ENCODE results near the gene ADTRP. TPM values are rescaled to one million over a fixed set of nuclear protein-coding genes. Genes with fewer than 3 reads are reported as not detected.

The ADTRP gene
- total RNA-seq, 2 experiments from 2014 or later: not detected

DNA sequence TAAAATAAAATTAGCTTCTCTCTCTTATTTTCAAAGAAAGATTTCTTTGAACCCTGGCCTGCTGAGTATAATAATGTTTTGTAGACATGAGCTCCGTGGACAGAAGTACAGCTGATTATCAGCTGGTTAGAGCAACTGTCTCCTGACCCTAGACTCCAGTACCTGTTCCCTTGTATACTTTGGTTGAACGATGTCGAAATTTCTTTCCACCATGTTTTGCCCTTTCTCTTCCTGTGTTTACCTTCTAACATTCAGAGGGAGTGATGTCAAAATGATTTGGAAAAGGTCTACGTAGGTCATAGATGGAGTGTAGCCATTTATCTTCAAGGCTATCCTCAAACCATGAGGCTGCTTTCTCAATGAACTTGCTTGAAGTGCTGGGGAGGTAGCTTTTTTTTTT lies 16.8 kb upstream of the ADTRP start:
- DNase-seq (ENCODE audit: low spot score): no peak
- Histone ChIP-seq H3K4me1 (ENCODE audit: insufficient read depth, low read length, poor library complexity, severe bottlenecking) (no peaks in the 10 kb centered on the region), H3K27ac (ENCODE audit: low read depth, low read length, poor library complexity, severe bottlenecking) (no peak overlapping the region), H3K9me3 (ENCODE audit: low read length) (no peaks in the 10 kb centered on the region), H2AFZ (ENCODE audit: low read length) (no peak overlapping the region), H4K20me1 (ENCODE audit: insufficient read depth, low read length) (no peaks in the 10 kb centered on the region), H3K79me2 (ENCODE audit: insufficient read depth, low read depth, low read length) (no peaks in the 10 kb centered on the region), H3K4me2 (ENCODE audit: low read length) (no peak overlapping the region), H3K4me3 (ENCODE audit: low read depth, low read length, poor library complexity, severe bottlenecking) (no peak overlapping the region), H3K36me3 (ENCODE audit: insufficient read depth, low read length) (no peaks in the 10 kb centered on the region), H3K9me2 (ENCODE audit: insufficient read depth, low read length) (no peaks in the 10 kb centered on the region)
- TF ChIP-seq, protein P1, sequence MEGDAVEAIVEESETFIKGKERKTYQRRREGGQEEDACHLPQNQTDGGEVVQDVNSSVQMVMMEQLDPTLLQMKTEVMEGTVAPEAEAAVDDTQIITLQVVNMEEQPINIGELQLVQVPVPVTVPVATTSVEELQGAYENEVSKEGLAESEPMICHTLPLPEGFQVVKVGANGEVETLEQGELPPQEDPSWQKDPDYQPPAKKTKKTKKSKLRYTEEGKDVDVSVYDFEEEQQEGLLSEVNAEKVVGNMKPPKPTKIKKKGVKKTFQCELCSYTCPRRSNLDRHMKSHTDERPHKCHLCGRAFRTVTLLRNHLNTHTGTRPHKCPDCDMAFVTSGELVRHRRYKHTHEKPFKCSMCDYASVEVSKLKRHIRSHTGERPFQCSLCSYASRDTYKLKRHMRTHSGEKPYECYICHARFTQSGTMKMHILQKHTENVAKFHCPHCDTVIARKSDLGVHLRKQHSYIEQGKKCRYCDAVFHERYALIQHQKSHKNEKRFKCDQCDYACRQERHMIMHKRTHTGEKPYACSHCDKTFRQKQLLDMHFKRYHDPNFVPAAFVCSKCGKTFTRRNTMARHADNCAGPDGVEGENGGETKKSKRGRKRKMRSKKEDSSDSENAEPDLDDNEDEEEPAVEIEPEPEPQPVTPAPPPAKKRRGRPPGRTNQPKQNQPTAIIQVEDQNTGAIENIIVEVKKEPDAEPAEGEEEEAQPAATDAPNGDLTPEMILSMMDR (conservative IDR thresholded peaks at IDR 0.05; ENCODE audit: low read length): no peak
- no peak for TF ChIP-seq EZH2phosphoT487 (IDR thresholded peaks at IDR 0.05; ENCODE audit: borderline replicate concordance, low read depth, low read length)
- ChIA-PET POLR2A (interaction anchor here (0.7 to 1.0 kb wide), 2 partner anchors 13 to 22 kb away, joined by 4 to 5 read pairs; no protein-coding TSS in a partner anchor), CTCF (ENCODE audit: unreplicated experiment) (no interaction called here)
- BruUV-seq (replicated peaks): no TSS peak
- intact Hi-C loops (cut with micrococcal nuclease; ENCODE audit: unreplicated experiment): no loop called here

DNA sequence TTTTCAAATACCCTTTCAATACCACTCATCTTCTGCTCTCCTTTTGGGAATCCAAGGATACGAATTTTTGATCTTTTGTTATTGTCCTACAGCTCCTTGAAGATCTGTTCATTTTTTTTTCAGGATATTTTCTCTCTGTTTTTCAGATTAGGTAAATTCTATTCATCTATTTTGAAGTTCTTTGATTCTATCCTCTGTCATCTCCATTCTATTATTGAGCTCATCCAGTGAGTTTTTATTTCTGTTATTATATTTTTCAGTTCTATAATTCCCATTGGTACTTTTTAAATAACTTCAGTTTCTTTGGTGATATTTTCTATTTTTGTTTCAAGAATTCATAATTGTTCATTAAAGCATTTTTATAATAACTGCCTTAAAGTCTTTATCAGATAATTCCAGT lies 14.7 kb upstream of the ADTRP start:
- no peaks in the 10 kb centered on the region for H3K4me1 ChIP-seq (ENCODE audit: insufficient read depth, low read length, poor library complexity, severe bottlenecking)
- no peak overlapping the region for H3K4me3 ChIP-seq (ENCODE audit: low read depth, low read length, poor library complexity, severe bottlenecking)
- no peak overlapping the region for H3K4me2 ChIP-seq (ENCODE audit: low read length)
- no peaks in the 10 kb centered on the region for H3K79me2 ChIP-seq (ENCODE audit: insufficient read depth, low read depth, low read length)
- H3K9me3 ChIP-seq (ENCODE audit: low read length): no peaks in the 10 kb centered on the region
- no peak for DNase-seq (ENCODE audit: low spot score)
- intact Hi-C loops (cut with micrococcal nuclease; ENCODE audit: unreplicated experiment): no loop called here
- no peak overlapping the region for H3K27ac ChIP-seq (ENCODE audit: low read depth, low read length, poor library complexity, severe bottlenecking)
- TF ChIP-seq EZH2phosphoT487 (IDR thresholded peaks at IDR 0.05; ENCODE audit: borderline replicate concordance, low read depth, low read length): no peak
- TF ChIP-seq, protein P1 (conservative IDR thresholded peaks at IDR 0.05; ENCODE audit: low read length): no peak
- no peak overlapping the region for H2AFZ ChIP-seq (ENCODE audit: low read length)
- POLR2A ChIA-PET: no interaction called here
- no peaks in the 10 kb centered on the region for H3K9me2 ChIP-seq (ENCODE audit: insufficient read depth, low read length)
- no peaks in the 10 kb centered on the region for H4K20me1 ChIP-seq (ENCODE audit: insufficient read depth, low read length)
- CTCF ChIA-PET (ENCODE audit: unreplicated experiment): no interaction called here
- no TSS peak for BruUV-seq (replicated peaks)
- no peaks in the 10 kb centered on the region for H3K36me3 ChIP-seq (ENCODE audit: insufficient read depth, low read length)

DNA sequence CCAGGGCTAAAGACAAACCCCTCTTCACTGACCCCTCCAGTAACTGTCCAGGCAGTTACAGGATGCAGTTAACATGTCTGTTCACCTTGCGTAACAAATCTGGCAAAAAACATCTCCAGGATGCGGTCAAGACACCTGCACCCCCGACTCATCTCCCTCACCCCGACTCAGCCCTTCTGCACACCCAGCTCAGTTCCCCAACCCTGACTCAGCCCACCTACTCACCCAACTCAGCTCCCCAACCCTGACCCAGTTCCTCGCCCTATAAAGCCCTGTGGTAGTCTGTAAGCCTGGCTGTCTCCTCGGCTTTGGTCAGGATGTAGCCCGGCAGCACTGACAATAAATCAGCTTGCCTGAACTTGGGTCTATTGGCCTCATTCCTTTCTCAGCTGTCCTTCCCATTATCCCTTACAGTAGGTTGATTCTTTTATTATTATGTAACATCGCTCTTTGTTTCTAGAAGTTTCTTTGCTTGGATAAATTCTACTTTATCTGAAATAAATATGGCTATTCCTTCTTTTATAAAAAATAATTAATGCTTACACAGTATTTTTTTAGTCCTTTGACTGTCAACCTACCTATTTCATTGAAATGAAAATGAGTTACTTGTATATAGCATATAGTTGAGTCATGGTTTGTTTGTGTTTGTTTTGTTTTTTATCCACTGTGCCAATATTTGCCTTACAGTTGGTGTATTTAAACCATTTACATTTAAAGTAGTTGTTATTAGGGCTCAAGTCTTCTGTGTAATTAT lies 12.9 kb upstream of the ADTRP start:
- Histone ChIP-seq H3K4me2 (ENCODE audit: low read length) (no peak overlapping the region), H3K36me3 (ENCODE audit: insufficient read depth, low read length) (no peaks in the 10 kb centered on the region), H3K9me3 (ENCODE audit: low read length) (no peaks in the 10 kb centered on the region), H3K79me2 (ENCODE audit: insufficient read depth, low read depth, low read length) (no peaks in the 10 kb centered on the region), H3K27ac (ENCODE audit: low read depth, low read length, poor library complexity, severe bottlenecking) (no peak overlapping the region), H3K4me1 (ENCODE audit: insufficient read depth, low read length, poor library complexity, severe bottlenecking) (no peaks in the 10 kb centered on the region), H3K9me2 (ENCODE audit: insufficient read depth, low read length) (no peaks in the 10 kb centered on the region), H4K20me1 (ENCODE audit: insufficient read depth, low read length) (no peaks in the 10 kb centered on the region), H2AFZ (ENCODE audit: low read length) (no peak overlapping the region), H3K4me3 (ENCODE audit: low read depth, low read length, poor library complexity, severe bottlenecking) (no peak overlapping the region)
- intact Hi-C loops (cut with micrococcal nuclease; ENCODE audit: unreplicated experiment): no loop called here
- TF ChIP-seq, protein P1 (conservative IDR thresholded peaks at IDR 0.05; ENCODE audit: low read length): no peak
- TF ChIP-seq EZH2phosphoT487 (IDR thresholded peaks at IDR 0.05; ENCODE audit: borderline replicate concordance, low read depth, low read length): no peak
- DNase-seq (ENCODE audit: low spot score): no peak
- ChIA-PET POLR2A (interaction anchor here (0.5 to 1.2 kb wide), 2 partner anchors 27 to 40 kb away, joined by 3 read pairs; no protein-coding TSS in a partner anchor), CTCF (ENCODE audit: unreplicated experiment) (no interaction called here)
- BruUV-seq (replicated peaks): no TSS peak

Measured in OCI-LY7 (cell line).